Mesenchymal stem cell (in vitro differentiated cells and primary cell): Measurements from ENCODE around the gene GATA2.

Experiments
- DNase-seq: peaks from one replicate; pipeline ENCODE4 v3.0.0-alpha.2; 2013
- H2AFZ ChIP-seq: one replicate; pipeline ENCODE4 v1.6.1; 2013; ENCODE audit warnings: low read depth, mild to moderate bottlenecking, control low read depth, inconsistent platforms, low read length, moderate library complexity
- H2AK5ac ChIP-seq: 2 replicates; pipeline ENCODE4 v1.6.1; 2013; ENCODE audit warnings: low read length, moderate library complexity, mild to moderate bottlenecking, inconsistent platforms; ENCODE audit not compliant: severe bottlenecking
- H2BK120ac ChIP-seq: one replicate; pipeline ENCODE4 v1.6.1; 2013; ENCODE audit warnings: low read depth, mild to moderate bottlenecking, inconsistent platforms, low read length, moderate library complexity
- H2BK12ac ChIP-seq, 2 experiments: one replicate each; pipeline ENCODE4 v1.6.1; 2013; ENCODE audit warnings: inconsistent platforms in 2 of 2, low read length in 2 of 2, mild to moderate bottlenecking in 2 of 2, moderate library complexity in 2 of 2, control low read depth in 1 of 2
- H2BK15ac ChIP-seq: one replicate; pipeline ENCODE4 v1.6.1; 2013; ENCODE audit warnings: mild to moderate bottlenecking, low read depth, inconsistent platforms; ENCODE audit not compliant: poor library complexity, severe bottlenecking
- H2BK5ac ChIP-seq: 2 replicates; pipeline ENCODE4 v1.6.1; 2013; ENCODE audit warnings: low read depth, mild to moderate bottlenecking, low read length, control low read depth, inconsistent platforms; ENCODE audit not compliant: poor library complexity, severe bottlenecking
- H3K14ac ChIP-seq, 2 experiments: one replicate each; pipeline ENCODE4 v1.6.1; 2013; ENCODE audit warnings: inconsistent platforms in 2 of 2, low read length in 2 of 2, control low read depth in 1 of 2, mild to moderate bottlenecking in 1 of 2, moderate library complexity in 1 of 2
- H3K18ac ChIP-seq, 2 experiments: one replicate each; pipeline ENCODE4 v1.6.1; 2013; ENCODE audit warnings: inconsistent platforms in 2 of 2, low read length in 2 of 2, control low read depth in 1 of 2, low read depth in 1 of 2, mild to moderate bottlenecking in 1 of 2
- H3K23ac ChIP-seq, 2 experiments: one replicate each; pipeline ENCODE4 v1.6.1; 2013; ENCODE audit warnings: inconsistent platforms in 2 of 2, low read length in 2 of 2, mild to moderate bottlenecking in 2 of 2, moderate library complexity in 2 of 2, control low read depth in 1 of 2
- H3K27ac ChIP-seq: 2 replicates; pipeline ENCODE4 v1.5.1; 2013; ENCODE audit warnings: mild to moderate bottlenecking, moderate library complexity, low read length, control low read depth, inconsistent platforms; ENCODE audit not compliant: poor library complexity, severe bottlenecking
- H3K27me3 ChIP-seq, 2 experiments: 2 replicates each; pipeline versions ENCODE4 v1.6.1 to v1.7.0; 2013; ENCODE audit warnings: low read length in 2 of 2, mild to moderate bottlenecking in 2 of 2, moderate library complexity in 2 of 2, control low read depth in 1 of 2, inconsistent platforms in 1 of 2; ENCODE audit not compliant: control insufficient read depth in 1 of 2, insufficient read depth in 1 of 2
- H3K36me3 ChIP-seq, 2 experiments: 2 replicates each; pipeline versions ENCODE4 v1.6.1 to v1.7.0; 2013; ENCODE audit warnings: low read length in 2 of 2, control low read depth in 1 of 2, inconsistent platforms in 1 of 2, low read depth in 1 of 2, mild to moderate bottlenecking in 1 of 2; ENCODE audit not compliant: insufficient read depth in 2 of 2, control insufficient read depth in 1 of 2
- H3K4ac ChIP-seq, 2 experiments: one replicate each; pipeline ENCODE4 v1.6.1; 2013; ENCODE audit warnings: inconsistent platforms in 2 of 2, low read length in 2 of 2, mild to moderate bottlenecking in 2 of 2, moderate library complexity in 2 of 2, control low read depth in 1 of 2, low read depth in 1 of 2
- H3K4me1 ChIP-seq: 2 replicates; pipeline ENCODE4 v1.6.1; 2013; ENCODE audit warnings: low read depth, low read length, control low read depth; ENCODE audit not compliant: control insufficient read depth, insufficient read depth
- H3K4me2 ChIP-seq: 2 replicates; pipeline ENCODE4 v1.6.1; 2013; ENCODE audit warnings: low read length, mild to moderate bottlenecking, inconsistent platforms; ENCODE audit not compliant: poor library complexity, severe bottlenecking
- H3K4me3 ChIP-seq, 2 experiments: 2 replicates each; pipeline versions ENCODE4 v1.5.1 to v1.7.0; 2013; ENCODE audit warnings: low read length in 2 of 2, mild to moderate bottlenecking in 2 of 2, control low read depth in 1 of 2, low read depth in 1 of 2; ENCODE audit not compliant: insufficient read depth in 1 of 2
- H3K79me1 ChIP-seq: replicated peaks from 2 replicates; pipeline ENCODE4 v1.6.1; 2013; ENCODE audit warnings: mild to moderate bottlenecking, control low read depth, low read length, inconsistent platforms; ENCODE audit not compliant: poor library complexity, severe bottlenecking
- H3K9ac ChIP-seq: 2 replicates; pipeline ENCODE4 v1.7.0; 2013; ENCODE audit warnings: mild to moderate bottlenecking, low read length, moderate library complexity
- H3K9me3 ChIP-seq: 2 replicates; pipeline ENCODE4 v1.7.0; 2013; ENCODE audit warnings: mild to moderate bottlenecking, low read length; ENCODE audit not compliant: control insufficient read depth
- H4K8ac ChIP-seq: one replicate; pipeline ENCODE4 v1.6.1; 2013; ENCODE audit warnings: inconsistent platforms, mild to moderate bottlenecking, low read length, moderate library complexity
- H4K91ac ChIP-seq: one replicate; pipeline ENCODE4 v1.6.1; 2013; ENCODE audit warnings: mild to moderate bottlenecking, low read length, inconsistent platforms
- WGBS: methylation state at CpG from one replicate; pipeline ENCODE4 v1.1.7; 2013; ENCODE audit warnings: mixed read lengths; 5-methylcytosine and 5-hydroxymethylcytosine counted together

The GATA2 gene

GRCh38 chr3:128484404-128485281, 8.4 kb downstream of the GATA2 start:
- H2AFZ ChIP-seq = no peak overlapping the region
- DNase-seq = no peak
- H2BK120ac ChIP-seq = no peak overlapping the region
- H2BK5ac ChIP-seq = no peak overlapping the region
- H3K23ac ChIP-seq = no peak overlapping the region
- peak overlapping the region in 1 of 2 experiments; percentile 79 for H3K14ac ChIP-seq
- H4K91ac ChIP-seq = peak overlapping the region; percentile 21
- no peak overlapping the region for H2AK5ac ChIP-seq
- no peak overlapping the region for H2BK15ac ChIP-seq
- H3K27me3 ChIP-seq = peaks cover 96 to 98% of the 10 kb centered on the region in 2 experiments
- H2BK12ac ChIP-seq = no peak overlapping the region
- H3K9ac ChIP-seq = no peak overlapping the region
- peaks cover 41% of the 10 kb centered on the region for H3K4me1 ChIP-seq
- no peaks in the 10 kb centered on the region for H3K79me1 ChIP-seq
- no peak overlapping the region for H3K27ac ChIP-seq
- H3K18ac ChIP-seq = peak overlapping the region; percentile 25 to 75
- no peak overlapping the region for H4K8ac ChIP-seq
- H3K9me3 ChIP-seq = no peaks in the 10 kb centered on the region
- H3K4ac ChIP-seq = no peak overlapping the region
- 21% methylated on average over 12 of the region's 16 CpGs for WGBS
- H3K4me2 ChIP-seq = no peak overlapping the region
- no peaks in the 10 kb centered on the region for H3K36me3 ChIP-seq
- H3K4me3 ChIP-seq = no peak overlapping the region

- Histone ChIP-seq H3K4me2 (no peak overlapping the region), H3K36me3 (no peaks in the 10 kb centered on the region), H3K79me1 (no peaks in the 10 kb centered on the region), H2BK15ac (peak overlapping the region; percentile 61), H4K91ac (peak overlapping the region; percentile 89), H3K4me3 (no peak overlapping the region), H2BK120ac (peak overlapping the region; percentile 36), H3K4ac (peak overlapping the region; percentile 71 to 94), H3K4me1 (peaks cover 33% of the 10 kb centered on the region), H3K18ac (peak overlapping the region; percentile 72 to 75), H3K27me3 (peaks cover 98 to 100% of the 10 kb centered on the region in 2 experiments), H2BK5ac (no peak overlapping the region), H4K8ac (peak overlapping the region; percentile 74), H2AFZ (no peak overlapping the region), H3K14ac (peak overlapping the region in 1 of 2 experiments; percentile 79), H3K23ac (peak overlapping the region in 1 of 2 experiments; percentile 23), H3K9ac (peak overlapping the region; percentile 49), H2AK5ac (peak overlapping the region; percentile 31), H3K27ac (no peak overlapping the region), H2BK12ac (peak overlapping the region; percentile 76 to 91), H3K9me3 (no peaks in the 10 kb centered on the region)
- WGBS = 10% methylated on average over 23 of the region's 26 CpGs
- DNase-seq = peak; percentile 31
Measured at GRCh38 chr3:128483657-128484403, 9.2 kb downstream of the GATA2 start.

GRCh38 chr3:128482666-128483656, 10.0 kb downstream of the GATA2 start:
- no peak overlapping the region for H3K27ac ChIP-seq
- H2BK5ac ChIP-seq = no peak overlapping the region
- H3K18ac ChIP-seq = peak overlapping the region in 1 of 2 experiments; percentile 88
- no peak overlapping the region for H3K4me2 ChIP-seq
- no peaks in the 10 kb centered on the region for H3K9me3 ChIP-seq
- H3K4me3 ChIP-seq = peak overlapping the region in 1 of 2 experiments; percentile 58
- no peaks in the 10 kb centered on the region for H3K79me1 ChIP-seq
- no peak overlapping the region for H2AFZ ChIP-seq
- H4K8ac ChIP-seq = peak overlapping the region; percentile 74
- H2BK12ac ChIP-seq = peak overlapping the region in 1 of 2 experiments; percentile 23
- peak overlapping the region; percentile 82 for H2BK120ac ChIP-seq
- H2BK15ac ChIP-seq = peak overlapping the region; percentile 61
- H4K91ac ChIP-seq = peak overlapping the region; percentile 79
- H3K14ac ChIP-seq = no peak overlapping the region
- H3K9ac ChIP-seq = peak overlapping the region; percentile 49
- H3K4ac ChIP-seq = peak overlapping the region in 1 of 2 experiments; percentile 53
- H2AK5ac ChIP-seq = no peak overlapping the region
- no peaks in the 10 kb centered on the region for H3K36me3 ChIP-seq
- 2% methylated on average over 22 of the region's 33 CpGs for WGBS
- peaks cover 26% of the 10 kb centered on the region for H3K4me1 ChIP-seq
- H3K27me3 ChIP-seq = peaks cover 98 to 100% of the 10 kb centered on the region in 2 experiments
- peak; percentile 71 for DNase-seq
- no peak overlapping the region for H3K23ac ChIP-seq
